ENCODE measurements around the gene OTOP3. TPM values are rescaled to one million over a fixed set of nuclear protein-coding genes. Genes with fewer than 3 reads are reported as not detected.

The OTOP3 gene
- total and polyA plus RNA-seq, 2 donors (not counting 3 experiments of a cell fraction or from before 2014, with no cell fraction given): not detected

- Histone ChIP-seq H3K9me1 (replicated peaks; ENCODE audit: control insufficient read depth, extremely low read depth, insufficient read depth, low read length) (no peaks in the 10 kb centered on the region), H3K27ac (ENCODE audit: insufficient read depth, low read depth, low read length) (no peak overlapping the region), H3K4me2 (ENCODE audit: insufficient read depth, low read length) (no peak overlapping the region), H3K79me2 (ENCODE audit: control insufficient read depth, insufficient read depth, low read length) (no peaks in the 10 kb centered on the region), H3K4me3 (replicated peaks in 1 of 3; ENCODE audit: insufficient read depth in 1 of 3, low read depth in 1 of 3, low read length in 3 of 3) (no peak overlapping the region), H3K36me3 (ENCODE audit: control insufficient read depth in 2 of 2, extremely low read depth in 1 of 2, insufficient read depth in 2 of 2, low read length in 2 of 2) (no peaks in the 10 kb centered on the region), H3K9ac (replicated peaks; ENCODE audit: extremely low read depth, insufficient read depth, low read length) (no peak overlapping the region), H3K9me3 (replicated peaks; ENCODE audit: control insufficient read depth, insufficient read depth, low read length) (no peaks in the 10 kb centered on the region), H3K4me1 (ENCODE audit: control insufficient read depth, extremely low read depth, insufficient read depth, low read length) (no peaks in the 10 kb centered on the region), H4K20me1 (replicated peaks; ENCODE audit: control insufficient read depth, extremely low read depth, insufficient read depth, low read length) (no peaks in the 10 kb centered on the region), H3K27me3 (ENCODE audit: control insufficient read depth in 2 of 2, insufficient read depth in 2 of 2, low read length in 2 of 2) (peaks cover 0 to 8% of the 10 kb centered on the region in 2 experiments), H2AFZ (ENCODE audit: low read depth, low read length) (no peak overlapping the region)
- DNase-seq (ENCODE audit: low read depth, low spot score) (no peak), FAIRE-seq (no peak)
- ChIA-PET POLR2A (no interaction called here), CTCF (no interaction called here)
- dilution Hi-C loops (cut with MboI; ENCODE audit: extremely low pct_ligation_motif_present, low sequenced_read_pairs) (no loop called here), intact Hi-C loops (cut with micrococcal nuclease) (no loop called here)
- BruUV-seq (replicated peaks): no TSS peak
- TF ChIP-seq MYC (IDR thresholded peaks at IDR 0.05; ENCODE audit: low read depth, low read length) (no peak), POLR2A (IDR thresholded peaks at IDR 0.05; ENCODE audit: low read depth, low read length) (no peak), FOS (IDR thresholded peaks at IDR 0.05; ENCODE audit: borderline replicate concordance, insufficient read depth, low read length) (no peak), JUN (IDR thresholded peaks at IDR 0.05; ENCODE audit: borderline replicate concordance, insufficient read depth, insufficient read length, low read depth) (no peak), CTCF (IDR thresholded peaks at IDR 0.05; ENCODE audit: extremely low read depth in 1 of 2, insufficient read depth in 1 of 2, low read depth in 1 of 2, low read length in 2 of 2) (no peak), MAX (IDR thresholded peaks at IDR 0.05; ENCODE audit: insufficient read depth, insufficient read length) (no peak), POLR2AphosphoS5 (IDR thresholded peaks at IDR 0.05; ENCODE audit: insufficient read depth, low read depth, low read length) (no peak)
These were observed 35.5 kb upstream of the OTOP3 start for GRCh38 chr17:74900208-74900607.

Data from endothelial cell of umbilical vein (primary cell).